SK-N-SH (cell line): ENCODE data around the gene LRRC26. TPM values are rescaled to one million over a fixed set of nuclear protein-coding genes. Genes with fewer than 3 reads are reported as not detected.

Experiments used
- CTCF ChIA-PET: fragments of 300-600, 350-600 bp; formaldehyde crosslinking; extraction: SDS; loops from one replicate; lab custom pipeline; 2021; lab: Yijun Ruan, JAX
- POLR2A ChIA-PET: fragments of 350-600 bp; sonication (Branson Sonifier 250); formaldehyde crosslinking; extraction: SDS; loops from one replicate; lab custom pipeline; 2020; ENCODE audit warnings: antibody characterized with exemption, inconsistent platforms; lab: Yijun Ruan, JAX
- DNase-seq: peaks from one replicate; pipeline ENCODE4 v3.0.0; 2012
- H2AFZ ChIP-seq: fragments of 200-600 bp; sonication (generic); 2 replicates; pipeline ENCODE4 v1.8.1; 2016; ENCODE audit warnings: antibody characterized with exemption, mild to moderate bottlenecking, low read depth
- H3F3A ChIP-seq: fragments of 200-600 bp; sonication (generic); replicated peaks from 2 replicates; pipeline ENCODE3; 2016; ENCODE audit warnings: antibody characterized with exemption, mild to moderate bottlenecking; ENCODE audit not compliant: insufficient read depth
- H3K27ac ChIP-seq, 2 experiments: fragments of 200-500 bp in 1 of 2; fragments of 200-600 bp in 1 of 2; sonication (Bioruptor generic) in 1 of 2; sonication (generic), shearing (Covaris generic) in 1 of 2; 2 replicates each; pipeline versions ENCODE4 v1.5.1 to v1.6.1; 2014 to 2016; ENCODE audit warnings: low read depth in 2 of 2, inconsistent platforms in 1 of 2, low read length in 1 of 2, mild to moderate bottlenecking in 1 of 2, mixed read lengths in 1 of 2
- H3K27me3 ChIP-seq: fragments of 200-600 bp; sonication (generic), shearing (Covaris generic); 2 replicates; pipeline ENCODE4 v1.6.1; 2016; ENCODE audit warnings: mixed run types; ENCODE audit not compliant: insufficient read depth
- H3K36me3 ChIP-seq, 2 experiments: fragments of 200-500 bp in 1 of 2; fragments of 200-600 bp in 1 of 2; sonication (Bioruptor generic) in 1 of 2; sonication (generic) in 1 of 2; replicated peaks in 1 of 2; 2 replicates each; pipeline versions ENCODE3 to v1.5.1; 2014 to 2016; ENCODE audit warnings: low read length in 1 of 2, mild to moderate bottlenecking in 1 of 2; ENCODE audit not compliant: insufficient read depth in 2 of 2, control insufficient read depth in 1 of 2
- H3K4me1 ChIP-seq, 2 experiments: fragments of 200-500 bp in 1 of 2; fragments of 200-600 bp in 1 of 2; sonication (Bioruptor generic) in 1 of 2; sonication (generic), shearing (Covaris generic) in 1 of 2; 2 replicates each; pipeline versions ENCODE4 v1.5.1 to v1.6.1; 2014 to 2016; ENCODE audit warnings: low read depth in 1 of 2, low read length in 1 of 2, mixed run types in 1 of 2; ENCODE audit not compliant: insufficient read depth in 2 of 2, control insufficient read depth in 1 of 2
- H3K4me2 ChIP-seq: fragments of 200-600 bp; sonication (generic), shearing (Covaris generic); 2 replicates; pipeline ENCODE4 v1.6.1; 2017; ENCODE audit warnings: mixed run types
- H3K4me3 ChIP-seq, 2 experiments: fragments of 200-500 bp in 1 of 2; fragments of 200-600 bp in 1 of 2; sonication (Bioruptor generic) in 1 of 2; sonication (generic), shearing (Covaris generic) in 1 of 2; 2 replicates each; pipeline versions ENCODE4 v1.5.1 to v1.8.1; 2014 to 2016; ENCODE audit warnings: low read depth in 2 of 2, inconsistent platforms in 1 of 2, low read length in 1 of 2, mild to moderate bottlenecking in 1 of 2, mixed read lengths in 1 of 2, moderate library complexity in 1 of 2
- H3K79me2 ChIP-seq: fragments of 200-600 bp; sonication (generic); 2 replicates; pipeline ENCODE4 v1.8.1; 2017; ENCODE audit warnings: mild to moderate bottlenecking; ENCODE audit not compliant: insufficient read depth
- H3K9ac ChIP-seq: fragments of 200-600 bp; sonication (generic); 2 replicates; pipeline ENCODE4 v1.6.1; 2017; ENCODE audit warnings: mixed run types
- H3K9me2 ChIP-seq: fragments of 200-600 bp; sonication (generic); 2 replicates; pipeline ENCODE4 v1.6.1; 2017; ENCODE audit warnings: mixed run types
- H3K9me3 ChIP-seq: fragments of 200-600 bp; sonication (generic); 2 replicates; pipeline ENCODE4 v1.6.1; 2017; ENCODE audit warnings: mixed run types, mild to moderate bottlenecking, moderate library complexity
- H4K20me1 ChIP-seq: fragments of 200-600 bp; sonication (generic); 2 replicates; pipeline ENCODE4 v1.6.1; 2017; ENCODE audit warnings: mild to moderate bottlenecking, mixed run types; ENCODE audit not compliant: insufficient read depth
- CHD2 ChIP-seq: fragments of 150-350 bp; IDR thresholded peaks from 2 replicates; pipeline ENCODE4 v1.6.1; 2018; ENCODE audit warnings: low read length; ENCODE audit not compliant: partially characterized antibody
- ELF1 ChIP-seq: IDR thresholded peaks from 2 replicates; pipeline ENCODE4 v1.4.0; 2012
- EP300 ChIP-seq, 2 experiments: IDR thresholded peaks; 2 replicates each; pipeline versions ENCODE4 v1.4.0 to v1.6.1; 2012; ENCODE audit warnings: borderline replicate concordance in 1 of 2, low read depth in 1 of 2, low read length in 1 of 2
- EZH2phosphoT487 ChIP-seq: fragments of 200-600 bp; sonication (generic); IDR thresholded peaks from 2 replicates; pipeline ENCODE4 v1.6.1; 2017; ENCODE audit warnings: low read depth, mixed run types, mild to moderate bottlenecking, antibody characterized with exemption, moderate library complexity, borderline replicate concordance
- FOSL2 ChIP-seq: IDR thresholded peaks from 2 replicates; pipeline ENCODE4 v1.4.0; 2012; ENCODE audit warnings: low read depth, mild to moderate bottlenecking, moderate library complexity, borderline replicate concordance
- GATA2 ChIP-seq: sonication (generic); formaldehyde crosslinking; IDR thresholded peaks from 2 replicates; pipeline ENCODE4 v1.5.0; 2020; ENCODE audit warnings: mild to moderate bottlenecking, missing genetic modification reagents
- IRF3 ChIP-seq: fragments of 150-350 bp; IDR thresholded peaks from 2 replicates; pipeline ENCODE4 v1.6.1; 2016; ENCODE audit warnings: mild to moderate bottlenecking, low read depth, low read length
- JUND ChIP-seq: IDR thresholded peaks from 2 replicates; pipeline ENCODE4 v1.4.0; 2012
- MAX ChIP-seq: IDR thresholded peaks from 2 replicates; pipeline ENCODE4 v1.4.0; 2012; ENCODE audit warnings: low read depth
- MEF2A ChIP-seq: IDR thresholded peaks from 2 replicates; pipeline ENCODE4 v1.4.0; 2012; ENCODE audit warnings: low read depth, borderline replicate concordance
- MXI1 ChIP-seq: IDR thresholded peaks from 2 replicates; pipeline ENCODE4 v1.6.1; 2012; ENCODE audit warnings: mild to moderate bottlenecking, low read depth, low read length, improper control_type of control experiment
- NFIC ChIP-seq: IDR thresholded peaks from 2 replicates; pipeline ENCODE4 v1.4.0; 2012; ENCODE audit warnings: borderline replicate concordance
- NRF1 ChIP-seq: IDR thresholded peaks from 2 replicates; pipeline ENCODE4 v1.6.1; 2012; ENCODE audit warnings: low read depth, mild to moderate bottlenecking, low read length
- POLR2AphosphoS5 ChIP-seq: IDR thresholded peaks from 2 replicates; pipeline ENCODE4 v1.6.1; 2012; ENCODE audit warnings: low read depth, low read length
- RAD21 ChIP-seq: IDR thresholded peaks from 2 replicates; pipeline ENCODE4 v1.6.1; 2012; ENCODE audit warnings: mild to moderate bottlenecking, low read length
- RCOR1 ChIP-seq: fragments of 150-350 bp; IDR thresholded peaks from 2 replicates; pipeline ENCODE4 v1.6.1; 2017; ENCODE audit warnings: antibody characterized with exemption, low read length
- REST ChIP-seq: IDR thresholded peaks from 2 replicates; pipeline ENCODE4 v1.6.1; 2012; ENCODE audit warnings: mild to moderate bottlenecking, low read depth, low read length, moderate library complexity
- RFX5 ChIP-seq: IDR thresholded peaks from 2 replicates; pipeline ENCODE4 v1.6.1; 2012; ENCODE audit warnings: mild to moderate bottlenecking, improper control_type of control experiment, low read length
- RXRA ChIP-seq: IDR thresholded peaks from 2 replicates; pipeline ENCODE4 v1.4.0; 2012; ENCODE audit warnings: low read depth, mild to moderate bottlenecking, borderline replicate concordance
- SIN3A ChIP-seq: IDR thresholded peaks from 2 replicates; pipeline ENCODE4 v1.6.1; 2012; ENCODE audit warnings: low read depth, mild to moderate bottlenecking, low read length, moderate library complexity, borderline replicate concordance
- TCF12 ChIP-seq: IDR thresholded peaks from 2 replicates; pipeline ENCODE4 v1.4.0; 2012
- YY1 ChIP-seq: IDR thresholded peaks from 2 replicates; pipeline ENCODE4 v1.4.0; 2012; ENCODE audit warnings: low read depth, mild to moderate bottlenecking
- ZBTB33 ChIP-seq: IDR thresholded peaks from 2 replicates; pipeline ENCODE4 v1.4.0; 2012; ENCODE audit warnings: low read depth, borderline replicate concordance
- WGBS: methylation state at CpG from one replicate; pipeline ENCODE4 v1.1.6; 2017; ENCODE audit warnings: low lambda C conversion rate; 5-methylcytosine and 5-hydroxymethylcytosine counted together
- polyA plus RNA-seq, 3 experiments: library from polyadenylated mRNA; depleted of rRNA; stranded (reverse); fragments of >200 nt; gene quantifications; 2 replicates each; pipeline ENCODE4 v1.2.3, GENCODE V29; 2012

LRRC26 gene
- polyA plus RNA-seq, 1 of the 3 experiments (the other 2 are of a cell fraction), result not detected

- H3F3A ChIP-seq, result no peaks in the 10 kb centered on the region
- DNase-seq, result no peak
- H2AFZ ChIP-seq, result no peak overlapping the region
- H3K4me2 ChIP-seq, result no peak overlapping the region
- TF ChIP-seq RXRA (no peak), EP300 (IDR thresholded peaks at IDR 0.05; ENCODE audit: borderline replicate concordance in 1 of 2, low read depth in 1 of 2, low read length in 1 of 2) (no peak), JUND (no peak), MXI1 (no peak), EZH2phosphoT487 (no peak), MAX (no peak), CHD2 (no peak), RAD21 (no peak), TCF12 (no peak), FOSL2 (no peak), SIN3A (no peak), IRF3 (no peak), ZBTB33 (no peak)
- H3K27me3 ChIP-seq, result no peaks in the 10 kb centered on the region
- no peaks in the 10 kb centered on the region for H3K9me3 ChIP-seq
- H3K9ac ChIP-seq, result no peak overlapping the region
- H3K9me2 ChIP-seq, result no peaks in the 10 kb centered on the region
- CTCF ChIA-PET, result no interaction called here
- whole genome bisulfite sequencing, result 98% methylated on average over 15 of the region's 17 CpGs
- POLR2A ChIA-PET, result interaction anchor here (0.7 kb wide), 1 partner anchor 9 kb away, joined by 3 read pairs; no protein-coding TSS in a partner anchor
- peaks cover 0 to 2% of the 10 kb centered on the region in 2 experiments; a peak in 1 of 4 replicates for H3K4me1 ChIP-seq
- no peak overlapping the region for H3K27ac ChIP-seq
- H3K36me3 ChIP-seq, result peaks cover 0 to 60% of the 10 kb centered on the region in 2 experiments
- no peaks in the 10 kb centered on the region for H4K20me1 ChIP-seq
- no peaks in the 10 kb centered on the region for H3K79me2 ChIP-seq
- H3K4me3 ChIP-seq, result no peak overlapping the region
Observed at GRCh38 chr9:137179761-137180160, 9.9 kb upstream of the LRRC26 start.

- Histone ChIP-seq H2AFZ (no peak overlapping the region), H4K20me1 (no peaks in the 10 kb centered on the region), H3K9ac (no peak overlapping the region), H3K9me2 (no peaks in the 10 kb centered on the region), H3F3A (no peaks in the 10 kb centered on the region), H3K27ac (no peak overlapping the region), H3K4me2 (no peak overlapping the region), H3K79me2 (no peaks in the 10 kb centered on the region), H3K4me1 (peaks cover 0 to 4% of the 10 kb centered on the region in 2 experiments; a peak in 1 of 4 replicates), H3K4me3 (no peak overlapping the region), H3K36me3 (peaks cover 0 to 53% of the 10 kb centered on the region in 2 experiments), H3K27me3 (no peaks in the 10 kb centered on the region), H3K9me3 (no peaks in the 10 kb centered on the region)
- no peak for DNase-seq
- ChIA-PET POLR2A (no interaction called here), CTCF (interaction anchor here (1.4 kb wide), 1 partner anchor 58 kb away, joined by 5 read pairs; no protein-coding TSS in a partner anchor)
- 90% methylated on average over 16 of the region's 19 CpGs for WGBS
- TF ChIP-seq ELF1, result no peak
- no peak for TF ChIP-seq REST
- no peak for TF ChIP-seq NRF1
- no peak for TF ChIP-seq RCOR1
- no peak for TF ChIP-seq NFIC
- no peak for TF ChIP-seq EP300 (IDR thresholded peaks at IDR 0.05; ENCODE audit: borderline replicate concordance in 1 of 2, low read depth in 1 of 2, low read length in 1 of 2)
- TF ChIP-seq POLR2AphosphoS5, result no peak
- TF ChIP-seq GATA2, result no peak
- no peak for TF ChIP-seq MEF2A
- TF ChIP-seq RFX5, result no peak
- no peak for TF ChIP-seq YY1
Observed at GRCh38 chr9:137178939-137179630, 9.2 kb upstream of the LRRC26 start.
